ENCODE measurements around the gene FCRL5. TPM values are rescaled to one million over a fixed set of nuclear protein-coding genes. Genes with fewer than 3 reads are reported as not detected.

The FCRL5 gene
- total and polyA plus RNA-seq, 9 of the 15 experiments (the other 6 are each of a cell fraction or from before 2014, with no cell fraction given), result not detected

DNA sequence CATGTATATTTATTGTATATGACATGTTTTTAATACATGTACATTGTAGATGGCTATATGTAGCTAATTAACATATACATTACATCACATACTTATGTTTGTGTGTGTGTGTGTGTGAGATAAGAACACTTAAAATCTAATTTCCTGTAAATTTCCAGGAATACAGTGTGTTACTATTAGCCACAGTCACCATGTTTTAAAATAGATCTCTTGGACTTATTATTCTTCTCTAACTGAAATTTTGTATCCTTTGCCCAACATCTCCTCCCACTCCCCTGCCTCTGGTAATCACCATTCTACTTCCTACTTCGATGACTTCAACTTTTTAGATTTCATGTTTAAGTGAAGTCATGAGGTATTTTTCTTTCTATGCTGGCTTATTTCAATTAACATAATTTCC lies 64.8 kb downstream of the FCRL5 start (continued):
- no peak for TF ChIP-seq ZNF395 (CRISPR knock-in tag; IDR thresholded peaks at IDR 0.05)
- TF ChIP-seq ESRRB (CRISPR knock-in tag; IDR thresholded peaks at IDR 0.05; ENCODE audit: borderline replicate concordance), result no peak
- TF ChIP-seq, protein P1, sequence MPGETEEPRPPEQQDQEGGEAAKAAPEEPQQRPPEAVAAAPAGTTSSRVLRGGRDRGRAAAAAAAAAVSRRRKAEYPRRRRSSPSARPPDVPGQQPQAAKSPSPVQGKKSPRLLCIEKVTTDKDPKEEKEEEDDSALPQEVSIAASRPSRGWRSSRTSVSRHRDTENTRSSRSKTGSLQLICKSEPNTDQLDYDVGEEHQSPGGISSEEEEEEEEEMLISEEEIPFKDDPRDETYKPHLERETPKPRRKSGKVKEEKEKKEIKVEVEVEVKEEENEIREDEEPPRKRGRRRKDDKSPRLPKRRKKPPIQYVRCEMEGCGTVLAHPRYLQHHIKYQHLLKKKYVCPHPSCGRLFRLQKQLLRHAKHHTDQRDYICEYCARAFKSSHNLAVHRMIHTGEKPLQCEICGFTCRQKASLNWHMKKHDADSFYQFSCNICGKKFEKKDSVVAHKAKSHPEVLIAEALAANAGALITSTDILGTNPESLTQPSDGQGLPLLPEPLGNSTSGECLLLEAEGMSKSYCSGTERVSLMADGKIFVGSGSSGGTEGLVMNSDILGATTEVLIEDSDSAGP (CRISPR knock-in tag; IDR thresholded peaks at IDR 0.05), result no peak
- no peak for TF ChIP-seq NCOA1 (IDR thresholded peaks at IDR 0.05; ENCODE audit: low read depth)
- no peak for TF ChIP-seq TBL1XR1 (IDR thresholded peaks at IDR 0.05; ENCODE audit: low read length in 2 of 2)
- TF ChIP-seq, protein P2, sequence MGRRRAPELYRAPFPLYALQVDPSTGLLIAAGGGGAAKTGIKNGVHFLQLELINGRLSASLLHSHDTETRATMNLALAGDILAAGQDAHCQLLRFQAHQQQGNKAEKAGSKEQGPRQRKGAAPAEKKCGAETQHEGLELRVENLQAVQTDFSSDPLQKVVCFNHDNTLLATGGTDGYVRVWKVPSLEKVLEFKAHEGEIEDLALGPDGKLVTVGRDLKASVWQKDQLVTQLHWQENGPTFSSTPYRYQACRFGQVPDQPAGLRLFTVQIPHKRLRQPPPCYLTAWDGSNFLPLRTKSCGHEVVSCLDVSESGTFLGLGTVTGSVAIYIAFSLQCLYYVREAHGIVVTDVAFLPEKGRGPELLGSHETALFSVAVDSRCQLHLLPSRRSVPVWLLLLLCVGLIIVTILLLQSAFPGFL (CRISPR knock-in tag; IDR thresholded peaks at IDR 0.05), result no peak
- TF ChIP-seq, protein P3, sequence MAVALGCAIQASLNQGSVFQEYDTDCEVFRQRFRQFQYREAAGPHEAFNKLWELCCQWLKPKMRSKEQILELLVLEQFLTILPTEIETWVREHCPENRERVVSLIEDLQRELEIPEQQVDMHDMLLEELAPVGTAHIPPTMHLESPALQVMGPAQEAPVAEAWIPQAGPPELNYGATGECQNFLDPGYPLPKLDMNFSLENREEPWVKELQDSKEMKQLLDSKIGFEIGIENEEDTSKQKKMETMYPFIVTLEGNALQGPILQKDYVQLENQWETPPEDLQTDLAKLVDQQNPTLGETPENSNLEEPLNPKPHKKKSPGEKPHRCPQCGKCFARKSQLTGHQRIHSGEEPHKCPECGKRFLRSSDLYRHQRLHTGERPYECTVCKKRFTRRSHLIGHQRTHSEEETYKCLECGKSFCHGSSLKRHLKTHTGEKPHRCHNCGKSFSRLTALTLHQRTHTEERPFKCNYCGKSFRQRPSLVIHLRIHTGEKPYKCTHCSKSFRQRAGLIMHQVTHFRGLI (CRISPR knock-in tag; IDR thresholded peaks at IDR 0.05), result no peak
- TF ChIP-seq, protein P4, sequence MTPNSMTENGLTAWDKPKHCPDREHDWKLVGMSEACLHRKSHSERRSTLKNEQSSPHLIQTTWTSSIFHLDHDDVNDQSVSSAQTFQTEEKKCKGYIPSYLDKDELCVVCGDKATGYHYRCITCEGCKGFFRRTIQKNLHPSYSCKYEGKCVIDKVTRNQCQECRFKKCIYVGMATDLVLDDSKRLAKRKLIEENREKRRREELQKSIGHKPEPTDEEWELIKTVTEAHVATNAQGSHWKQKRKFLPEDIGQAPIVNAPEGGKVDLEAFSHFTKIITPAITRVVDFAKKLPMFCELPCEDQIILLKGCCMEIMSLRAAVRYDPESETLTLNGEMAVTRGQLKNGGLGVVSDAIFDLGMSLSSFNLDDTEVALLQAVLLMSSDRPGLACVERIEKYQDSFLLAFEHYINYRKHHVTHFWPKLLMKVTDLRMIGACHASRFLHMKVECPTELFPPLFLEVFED (CRISPR knock-in tag; conservative IDR thresholded peaks at IDR 0.05), result no peak
- 0 out of 2 replicates have a peak, but pooled peaks have one; percentile 24 for TF ChIP-seq DPF2 (IDR thresholded peaks at IDR 0.05)
- no peak for TF ChIP-seq NFE2L1 (tag; IDR thresholded peaks at IDR 0.05; ENCODE audit: borderline replicate concordance, low read depth)
- TF ChIP-seq, protein P5, sequence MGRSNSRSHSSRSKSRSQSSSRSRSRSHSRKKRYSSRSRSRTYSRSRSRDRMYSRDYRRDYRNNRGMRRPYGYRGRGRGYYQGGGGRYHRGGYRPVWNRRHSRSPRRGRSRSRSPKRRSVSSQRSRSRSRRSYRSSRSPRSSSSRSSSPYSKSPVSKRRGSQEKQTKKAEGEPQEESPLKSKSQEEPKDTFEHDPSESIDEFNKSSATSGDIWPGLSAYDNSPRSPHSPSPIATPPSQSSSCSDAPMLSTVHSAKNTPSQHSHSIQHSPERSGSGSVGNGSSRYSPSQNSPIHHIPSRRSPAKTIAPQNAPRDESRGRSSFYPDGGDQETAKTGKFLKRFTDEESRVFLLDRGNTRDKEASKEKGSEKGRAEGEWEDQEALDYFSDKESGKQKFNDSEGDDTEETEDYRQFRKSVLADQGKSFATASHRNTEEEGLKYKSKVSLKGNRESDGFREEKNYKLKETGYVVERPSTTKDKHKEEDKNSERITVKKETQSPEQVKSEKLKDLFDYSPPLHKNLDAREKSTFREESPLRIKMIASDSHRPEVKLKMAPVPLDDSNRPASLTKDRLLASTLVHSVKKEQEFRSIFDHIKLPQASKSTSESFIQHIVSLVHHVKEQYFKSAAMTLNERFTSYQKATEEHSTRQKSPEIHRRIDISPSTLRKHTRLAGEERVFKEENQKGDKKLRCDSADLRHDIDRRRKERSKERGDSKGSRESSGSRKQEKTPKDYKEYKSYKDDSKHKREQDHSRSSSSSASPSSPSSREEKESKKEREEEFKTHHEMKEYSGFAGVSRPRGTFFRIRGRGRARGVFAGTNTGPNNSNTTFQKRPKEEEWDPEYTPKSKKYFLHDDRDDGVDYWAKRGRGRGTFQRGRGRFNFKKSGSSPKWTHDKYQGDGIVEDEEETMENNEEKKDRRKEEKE (IDR thresholded peaks at IDR 0.05; ENCODE audit: borderline replicate concordance in 1 of 2, control insufficient read depth in 1 of 2, low read depth in 2 of 2, low read length in 1 of 2), result no peak
- no peak for TF ChIP-seq HMG20B (CRISPR knock-in tag; IDR thresholded peaks at IDR 0.05)
- no peak for TF ChIP-seq RBFOX2 (IDR thresholded peaks at IDR 0.05; ENCODE audit: low read depth, low read length)
- TF ChIP-seq, protein P6, sequence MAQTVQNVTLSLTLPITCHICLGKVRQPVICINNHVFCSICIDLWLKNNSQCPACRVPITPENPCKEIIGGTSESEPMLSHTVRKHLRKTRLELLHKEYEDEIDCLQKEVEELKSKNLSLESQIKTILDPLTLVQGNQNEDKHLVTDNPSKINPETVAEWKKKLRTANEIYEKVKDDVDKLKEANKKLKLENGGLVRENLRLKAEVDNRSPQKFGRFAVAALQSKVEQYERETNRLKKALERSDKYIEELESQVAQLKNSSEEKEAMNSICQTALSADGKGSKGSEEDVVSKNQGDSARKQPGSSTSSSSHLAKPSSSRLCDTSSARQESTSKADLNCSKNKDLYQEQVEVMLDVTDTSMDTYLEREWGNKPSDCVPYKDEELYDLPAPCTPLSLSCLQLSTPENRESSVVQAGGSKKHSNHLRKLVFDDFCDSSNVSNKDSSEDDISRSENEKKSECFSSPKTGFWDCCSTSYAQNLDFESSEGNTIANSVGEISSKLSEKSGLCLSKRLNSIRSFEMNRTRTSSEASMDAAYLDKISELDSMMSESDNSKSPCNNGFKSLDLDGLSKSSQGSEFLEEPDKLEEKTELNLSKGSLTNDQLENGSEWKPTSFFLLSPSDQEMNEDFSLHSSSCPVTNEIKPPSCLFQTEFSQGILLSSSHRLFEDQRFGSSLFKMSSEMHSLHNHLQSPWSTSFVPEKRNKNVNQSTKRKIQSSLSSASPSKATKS (CRISPR knock-in tag; IDR thresholded peaks at IDR 0.05), result no peak
- no peak for TF ChIP-seq SP1 (CRISPR knock-in tag; IDR thresholded peaks at IDR 0.05)

All from K562 (cell line).